Smooth muscle cell (in vitro differentiated cells): ENCODE data around the gene UBE2D3. TPM values are rescaled to one million over a fixed set of nuclear protein-coding genes. Genes with fewer than 3 reads are reported as not detected.

ENCODE experiments used
- DNase-seq: peaks from one replicate; lab custom pipeline; 2025; ENCODE audit not compliant: unreplicated experiment; lab: John Stamatoyannopoulos, UW
- H2AFZ ChIP-seq: fragments of 200-600 bp; sonication (generic); 2 replicates; pipeline ENCODE4 v1.6.0; 2016; ENCODE audit warnings: antibody characterized with exemption, low read depth, mild to moderate bottlenecking
- H3F3A ChIP-seq: fragments of 200-600 bp; sonication (generic); 2 replicates; pipeline ENCODE4 v1.6.0; 2017; ENCODE audit warnings: antibody characterized with exemption, low read depth
- H3K27ac ChIP-seq: fragments of 200-600 bp; sonication (generic); 2 replicates; pipeline ENCODE4 v1.5.1; 2016; ENCODE audit warnings: low read depth, mild to moderate bottlenecking
- H3K27me3 ChIP-seq: fragments of 200-600 bp; sonication (generic); 2 replicates; pipeline ENCODE4 v1.6.1; 2016; ENCODE audit warnings: low read depth, mild to moderate bottlenecking
- H3K36me3 ChIP-seq: fragments of 200-600 bp; sonication (generic); 2 replicates; pipeline ENCODE4 v1.5.1; 2016; ENCODE audit warnings: low read depth
- H3K4me1 ChIP-seq: fragments of 200-600 bp; sonication (generic); 2 replicates; pipeline ENCODE4 v1.5.1; 2016; ENCODE audit warnings: low read depth
- H3K4me2 ChIP-seq: fragments of 200-600 bp; sonication (generic); 2 replicates; pipeline ENCODE4 v1.6.0; 2016; ENCODE audit warnings: mild to moderate bottlenecking
- H3K4me3 ChIP-seq: fragments of 200-600 bp; sonication (generic); 2 replicates; pipeline ENCODE4 v1.5.1; 2016; ENCODE audit warnings: mild to moderate bottlenecking
- H3K79me2 ChIP-seq: fragments of 200-600 bp; sonication (generic); 2 replicates; pipeline ENCODE4 v1.6.0; 2016; ENCODE audit warnings: low read depth, mild to moderate bottlenecking
- H3K9ac ChIP-seq: fragments of 200-600 bp; sonication (generic); 2 replicates; pipeline ENCODE4 v1.6.0; 2016; ENCODE audit warnings: low read depth
- H3K9me3 ChIP-seq: fragments of 200-600 bp; sonication (generic); replicated peaks from 2 replicates; pipeline ENCODE4 v1.5.1; 2016; ENCODE audit warnings: low read depth
- H4K20me1 ChIP-seq: fragments of 200-600 bp; sonication (generic); 2 replicates; pipeline ENCODE4 v1.6.0; 2016; ENCODE audit warnings: low read depth
- WGBS: methylation state at CpG from one replicate; pipeline ENCODE4 v1.1.7; 2016; ENCODE audit warnings: low lambda C conversion rate; 5-methylcytosine and 5-hydroxymethylcytosine counted together
- polyA plus RNA-seq: library from polyadenylated mRNA; unstranded; fragments of >200 nt; fragmentation: Nextera tagmentation; extraction: Ambion mirVana; gene quantifications from 2 replicates; pipeline ENCODE4 v1.2.1, GENCODE V29; 2016
- total RNA-seq: library from RNA; depleted of rRNA; stranded (reverse); fragments of >200 nt; gene quantifications from 2 replicates; pipeline ENCODE4 v1.2.3, GENCODE V29; 2014
- TF ChIP-seq, protein P1 (sequence below): fragments of 200-600 bp; sonication (generic); IDR thresholded peaks from 2 replicates; pipeline ENCODE4 v1.5.1; 2017; ENCODE audit warnings: borderline replicate concordance, mild to moderate bottlenecking, antibody characterized with exemption; ENCODE audit not compliant: insufficient read depth, poor library complexity, severe bottlenecking

The UBE2D3 gene
- total and polyA plus RNA-seq, 2 experiments from 2014 or later: 305 to 703 TPM

DNA sequence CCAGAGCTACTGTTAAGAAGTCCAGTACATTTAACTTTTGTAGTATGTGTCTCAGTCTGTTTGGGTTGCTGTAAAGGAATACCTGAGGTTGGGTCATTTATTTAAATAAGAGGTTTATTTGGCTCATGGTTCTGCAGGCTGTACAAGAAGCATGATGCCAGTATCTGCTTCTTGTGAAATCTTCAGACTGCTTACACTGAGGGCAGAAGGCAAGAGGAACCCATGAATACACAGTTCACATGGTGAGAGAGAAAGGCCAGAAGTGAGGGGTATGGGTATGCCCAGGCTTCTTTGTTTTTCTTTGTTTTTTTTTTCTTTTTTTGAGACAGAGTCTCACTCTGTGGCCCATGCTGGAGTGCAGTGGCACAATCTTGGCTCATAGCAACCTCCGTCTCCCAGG lies 35.4 kb upstream of the UBE2D3 start:
- peaks cover 5% of the 10 kb centered on the region for H3K4me1 ChIP-seq
- no peaks in the 10 kb centered on the region for H4K20me1 ChIP-seq
- no peak overlapping the region for H3K27ac ChIP-seq
- H3F3A ChIP-seq: no peaks in the 10 kb centered on the region
- no peaks in the 10 kb centered on the region for H3K36me3 ChIP-seq
- H3K9ac ChIP-seq: no peak overlapping the region
- peaks cover 26% of the 10 kb centered on the region for H3K79me2 ChIP-seq
- no peak overlapping the region for H3K4me2 ChIP-seq
- no peak overlapping the region for H3K4me3 ChIP-seq
- DNase-seq: no peak
- H2AFZ ChIP-seq: no peak overlapping the region
- H3K9me3 ChIP-seq: no peaks in the 10 kb centered on the region
- H3K27me3 ChIP-seq: no peaks in the 10 kb centered on the region
- 100% methylated on average over 1 of the region's 1 CpG for WGBS
- TF ChIP-seq, protein P1, sequence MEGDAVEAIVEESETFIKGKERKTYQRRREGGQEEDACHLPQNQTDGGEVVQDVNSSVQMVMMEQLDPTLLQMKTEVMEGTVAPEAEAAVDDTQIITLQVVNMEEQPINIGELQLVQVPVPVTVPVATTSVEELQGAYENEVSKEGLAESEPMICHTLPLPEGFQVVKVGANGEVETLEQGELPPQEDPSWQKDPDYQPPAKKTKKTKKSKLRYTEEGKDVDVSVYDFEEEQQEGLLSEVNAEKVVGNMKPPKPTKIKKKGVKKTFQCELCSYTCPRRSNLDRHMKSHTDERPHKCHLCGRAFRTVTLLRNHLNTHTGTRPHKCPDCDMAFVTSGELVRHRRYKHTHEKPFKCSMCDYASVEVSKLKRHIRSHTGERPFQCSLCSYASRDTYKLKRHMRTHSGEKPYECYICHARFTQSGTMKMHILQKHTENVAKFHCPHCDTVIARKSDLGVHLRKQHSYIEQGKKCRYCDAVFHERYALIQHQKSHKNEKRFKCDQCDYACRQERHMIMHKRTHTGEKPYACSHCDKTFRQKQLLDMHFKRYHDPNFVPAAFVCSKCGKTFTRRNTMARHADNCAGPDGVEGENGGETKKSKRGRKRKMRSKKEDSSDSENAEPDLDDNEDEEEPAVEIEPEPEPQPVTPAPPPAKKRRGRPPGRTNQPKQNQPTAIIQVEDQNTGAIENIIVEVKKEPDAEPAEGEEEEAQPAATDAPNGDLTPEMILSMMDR: no peak

DNA sequence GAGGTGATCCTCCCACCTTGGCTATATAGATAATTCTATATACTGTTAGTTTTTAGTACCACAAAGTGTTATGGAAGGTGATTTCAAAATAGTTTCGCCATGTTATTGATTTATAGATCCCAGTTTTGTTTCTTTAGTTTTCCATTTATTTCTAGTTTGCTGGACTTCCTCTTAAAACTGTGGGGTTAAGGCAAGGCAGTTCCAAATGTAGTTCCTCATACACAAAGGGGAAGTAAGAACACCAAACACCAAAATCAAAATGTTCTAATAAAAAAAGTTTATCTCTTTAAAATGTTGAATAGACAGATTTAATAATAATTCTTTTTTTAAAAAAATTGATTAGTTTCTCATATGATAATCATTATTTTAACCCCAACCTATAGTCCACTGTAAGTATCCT lies 34.7 kb upstream of the UBE2D3 start:
- Histone ChIP-seq H3K4me1 (no peaks in the 10 kb centered on the region), H3F3A (no peaks in the 10 kb centered on the region)
- WGBS: 100% methylated on average over 1 of the region's 1 CpG

DNA sequence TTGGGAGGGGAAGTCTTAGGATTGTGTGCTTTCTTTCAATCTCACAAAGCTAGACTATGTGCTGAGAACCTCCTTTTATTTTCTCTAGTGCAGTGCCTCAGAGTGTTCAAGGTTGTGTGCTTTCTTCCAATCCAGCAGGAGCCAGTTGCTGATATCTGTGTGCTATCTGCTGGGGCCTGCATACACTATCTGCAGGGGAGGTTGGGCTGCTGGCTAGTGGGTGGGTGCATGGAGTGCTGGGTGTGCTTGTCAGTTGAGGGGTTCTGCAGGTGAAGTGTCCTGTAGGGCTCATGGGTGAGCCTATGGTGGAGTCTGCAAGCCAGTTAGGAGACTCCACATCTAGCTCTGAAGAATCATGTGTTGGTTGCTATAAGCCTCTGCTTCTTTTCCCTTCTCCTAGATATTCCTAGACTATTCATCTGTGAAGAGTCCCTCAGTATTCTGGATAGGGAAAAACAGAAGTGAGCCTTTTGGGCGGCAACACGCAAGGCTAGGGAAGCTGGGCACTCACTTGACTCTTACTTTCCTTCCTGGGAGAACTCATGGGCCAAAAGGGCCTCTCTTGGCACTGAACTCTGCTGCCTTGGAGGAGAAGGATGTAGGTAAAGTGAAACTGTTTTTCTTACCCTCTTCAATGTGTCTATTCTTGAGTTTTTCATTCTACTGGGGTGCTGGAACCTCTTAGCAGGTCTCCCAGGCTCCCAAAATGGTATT lies 33.4 kb upstream of the UBE2D3 start:
- Histone ChIP-seq H3K4me3 (no peak overlapping the region), H3K36me3 (no peaks in the 10 kb centered on the region), H3K9me3 (no peaks in the 10 kb centered on the region), H3F3A (no peaks in the 10 kb centered on the region), H2AFZ (no peak overlapping the region), H3K79me2 (peaks cover 7% of the 10 kb centered on the region), H3K9ac (no peak overlapping the region), H3K4me2 (no peak overlapping the region), H3K27ac (no peak overlapping the region), H4K20me1 (no peaks in the 10 kb centered on the region), H3K4me1 (no peaks in the 10 kb centered on the region), H3K27me3 (no peaks in the 10 kb centered on the region)
- WGBS: 98% methylated on average over 2 of the region's 2 CpGs
- TF ChIP-seq, protein P1: no peak
- no peak for DNase-seq

More for the DNA sequence above, 34.7 kb upstream of the UBE2D3 start:
- H4K20me1 ChIP-seq: no peaks in the 10 kb centered on the region
- H3K9me3 ChIP-seq: no peaks in the 10 kb centered on the region
- no peaks in the 10 kb centered on the region for H3K27me3 ChIP-seq
- DNase-seq: no peak
- H3K4me2 ChIP-seq: no peak overlapping the region
- no peak overlapping the region for H3K27ac ChIP-seq
- no peaks in the 10 kb centered on the region for H3K36me3 ChIP-seq
- TF ChIP-seq, protein P1: no peak
- no peak overlapping the region for H2AFZ ChIP-seq
- no peak overlapping the region for H3K4me3 ChIP-seq
- H3K9ac ChIP-seq: no peak overlapping the region
- H3K79me2 ChIP-seq: peaks cover 18% of the 10 kb centered on the region

DNA sequence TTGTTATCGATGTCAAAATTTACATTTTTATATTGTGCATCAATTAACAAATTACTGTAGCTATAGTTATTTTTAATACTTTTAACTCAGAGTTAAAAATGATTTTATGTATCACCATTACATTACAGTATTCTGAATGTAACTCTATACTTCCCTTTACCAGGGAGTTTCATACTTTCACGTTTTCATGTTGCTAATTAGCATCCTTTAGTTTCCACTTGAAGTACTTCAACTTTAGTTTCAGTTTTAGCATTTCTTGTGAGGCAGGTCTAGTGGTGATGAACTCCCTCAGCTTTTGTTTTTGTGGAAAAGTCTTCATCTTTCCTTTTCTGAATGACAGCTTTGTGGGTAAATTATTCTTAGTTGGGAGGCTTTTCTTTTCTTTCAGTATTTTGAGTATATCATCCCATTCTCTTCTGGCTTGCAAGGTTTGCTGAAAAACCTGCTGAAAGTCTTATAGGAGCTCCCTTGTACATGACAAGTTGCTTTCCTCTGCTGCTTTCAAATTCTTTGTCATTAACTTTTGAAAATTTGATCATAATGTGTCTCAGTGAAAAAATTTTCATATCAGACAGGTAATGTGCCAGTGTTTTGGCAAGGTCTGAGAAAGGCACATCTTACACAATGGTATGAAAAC lies 31.6 kb upstream of the UBE2D3 start:
- Histone ChIP-seq H3K4me3 (no peak overlapping the region), H3K27ac (no peak overlapping the region), H2AFZ (no peak overlapping the region)

More for the DNA sequence above, 31.6 kb upstream of the UBE2D3 start:
- H3K4me1 ChIP-seq: no peaks in the 10 kb centered on the region
- TF ChIP-seq, protein P1: no peak
- H3K9ac ChIP-seq: no peak overlapping the region
- peaks cover 7% of the 10 kb centered on the region for H3K79me2 ChIP-seq
- no peaks in the 10 kb centered on the region for H3K9me3 ChIP-seq
- 95% methylated on average over 2 of the region's 2 CpGs for WGBS
- no peaks in the 10 kb centered on the region for H3F3A ChIP-seq
- H4K20me1 ChIP-seq: no peaks in the 10 kb centered on the region
- H3K27me3 ChIP-seq: no peaks in the 10 kb centered on the region
- DNase-seq: no peak
- H3K4me2 ChIP-seq: no peak overlapping the region
- H3K36me3 ChIP-seq: no peaks in the 10 kb centered on the region
